ENCODE measurements around the gene RASGEF1B. TPM values are rescaled to one million over a fixed set of nuclear protein-coding genes. Genes with fewer than 3 reads are reported as not detected.
A peak's percentile ranks its signal among the peaks of the same experiment; 100 is the strongest.

The RASGEF1B gene
- total RNA-seq, 2 experiments from 2014 or later, result 5.7 to 12.6 TPM

DNA sequence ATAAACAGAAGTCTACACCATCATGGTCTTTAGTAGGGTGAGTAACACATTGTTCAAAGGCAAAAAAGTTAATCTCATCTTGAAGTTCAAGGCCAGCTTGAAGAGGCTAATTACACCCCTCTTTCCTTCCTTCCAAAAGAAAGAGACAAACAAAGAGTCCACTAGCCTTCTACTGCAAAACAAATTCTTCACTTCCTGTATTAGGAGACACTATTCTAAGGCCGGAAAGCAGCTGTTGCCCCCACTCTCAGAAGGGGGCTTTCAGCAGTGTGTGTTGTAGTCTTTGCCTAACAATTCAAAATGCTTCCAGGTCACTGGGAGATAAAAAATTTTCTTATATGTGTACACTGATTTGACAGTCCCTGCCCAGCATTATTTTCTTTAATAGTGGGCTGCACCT lies 25.1 kb downstream of the RASGEF1B start:
- H3K9me3 ChIP-seq (ENCODE audit: low read length), result peaks cover 10% of the 10 kb centered on the region
- H3K36me3 ChIP-seq (ENCODE audit: insufficient read depth, low read length), result peaks cover 73% of the 10 kb centered on the region
- H4K20me1 ChIP-seq (ENCODE audit: insufficient read depth, low read length), result no peaks in the 10 kb centered on the region
- ChIA-PET POLR2A (no interaction called here), CTCF (ENCODE audit: unreplicated experiment) (no interaction called here)
- no peak overlapping the region for H3K4me3 ChIP-seq (ENCODE audit: low read depth, low read length, poor library complexity, severe bottlenecking)
- no TSS peak for BruUV-seq (replicated peaks)
- peak overlapping the region; percentile 16; the same call in 1 of the 2 replicates for H3K4me2 ChIP-seq (ENCODE audit: low read length)
- intact Hi-C loops (cut with micrococcal nuclease; ENCODE audit: unreplicated experiment), result no loop called here
- peak overlapping the region; percentile 1; the same call in 1 of the 2 replicates for H2AFZ ChIP-seq (ENCODE audit: low read length)
- no peaks in the 10 kb centered on the region for H3K9me2 ChIP-seq (ENCODE audit: insufficient read depth, low read length)
- H3K4me1 ChIP-seq (ENCODE audit: insufficient read depth, low read length, poor library complexity, severe bottlenecking), result peaks cover 12% of the 10 kb centered on the region
- DNase-seq (ENCODE audit: low spot score), result peak; percentile 47
- H3K79me2 ChIP-seq (ENCODE audit: insufficient read depth, low read depth, low read length), result no peaks in the 10 kb centered on the region
- peak overlapping the region; percentile 39 for H3K27ac ChIP-seq (ENCODE audit: low read depth, low read length, poor library complexity, severe bottlenecking)
- TF ChIP-seq EZH2phosphoT487 (IDR thresholded peaks at IDR 0.05; ENCODE audit: borderline replicate concordance, low read depth, low read length), result no peak
- TF ChIP-seq, protein P1, sequence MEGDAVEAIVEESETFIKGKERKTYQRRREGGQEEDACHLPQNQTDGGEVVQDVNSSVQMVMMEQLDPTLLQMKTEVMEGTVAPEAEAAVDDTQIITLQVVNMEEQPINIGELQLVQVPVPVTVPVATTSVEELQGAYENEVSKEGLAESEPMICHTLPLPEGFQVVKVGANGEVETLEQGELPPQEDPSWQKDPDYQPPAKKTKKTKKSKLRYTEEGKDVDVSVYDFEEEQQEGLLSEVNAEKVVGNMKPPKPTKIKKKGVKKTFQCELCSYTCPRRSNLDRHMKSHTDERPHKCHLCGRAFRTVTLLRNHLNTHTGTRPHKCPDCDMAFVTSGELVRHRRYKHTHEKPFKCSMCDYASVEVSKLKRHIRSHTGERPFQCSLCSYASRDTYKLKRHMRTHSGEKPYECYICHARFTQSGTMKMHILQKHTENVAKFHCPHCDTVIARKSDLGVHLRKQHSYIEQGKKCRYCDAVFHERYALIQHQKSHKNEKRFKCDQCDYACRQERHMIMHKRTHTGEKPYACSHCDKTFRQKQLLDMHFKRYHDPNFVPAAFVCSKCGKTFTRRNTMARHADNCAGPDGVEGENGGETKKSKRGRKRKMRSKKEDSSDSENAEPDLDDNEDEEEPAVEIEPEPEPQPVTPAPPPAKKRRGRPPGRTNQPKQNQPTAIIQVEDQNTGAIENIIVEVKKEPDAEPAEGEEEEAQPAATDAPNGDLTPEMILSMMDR (conservative IDR thresholded peaks at IDR 0.05; ENCODE audit: low read length), result no peak

DNA sequence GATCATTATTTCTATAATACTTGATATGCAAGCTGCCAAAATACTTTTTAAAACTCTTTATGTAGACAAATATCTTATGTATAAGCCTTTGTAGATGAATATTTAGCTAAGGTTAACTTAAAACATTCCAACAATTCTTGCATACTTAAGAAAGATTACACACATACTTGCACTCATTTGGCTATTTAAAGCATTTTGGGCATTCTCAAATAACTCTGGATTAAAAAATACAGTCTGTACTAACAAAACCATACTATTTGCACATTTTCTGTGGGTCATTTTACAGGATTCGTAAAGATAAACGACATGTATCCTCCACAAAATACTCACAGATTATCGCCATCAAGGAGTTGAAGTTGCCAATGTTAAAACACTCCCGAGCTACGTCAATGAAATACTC lies 26.5 kb downstream of the RASGEF1B start:
- no TSS peak for BruUV-seq (replicated peaks)
- POLR2A ChIA-PET, result interaction anchor here (0.6 to 1.5 kb wide), 5 partner anchors 8 to 440 kb away, joined by 3 to 6 read pairs (median 3); no protein-coding TSS in a partner anchor
- no peaks in the 10 kb centered on the region for H3K9me2 ChIP-seq (ENCODE audit: insufficient read depth, low read length)
- H3K4me1 ChIP-seq (ENCODE audit: insufficient read depth, low read length, poor library complexity, severe bottlenecking), result peaks cover 12% of the 10 kb centered on the region
- TF ChIP-seq EZH2phosphoT487 (IDR thresholded peaks at IDR 0.05; ENCODE audit: borderline replicate concordance, low read depth, low read length), result no peak
- TF ChIP-seq, protein P1 (conservative IDR thresholded peaks at IDR 0.05; ENCODE audit: low read length), result no peak
- no peak overlapping the region for H3K4me3 ChIP-seq (ENCODE audit: low read depth, low read length, poor library complexity, severe bottlenecking)
- H4K20me1 ChIP-seq (ENCODE audit: insufficient read depth, low read length), result no peaks in the 10 kb centered on the region
- H2AFZ ChIP-seq (ENCODE audit: low read length), result no peak overlapping the region
- intact Hi-C loops (cut with micrococcal nuclease; ENCODE audit: unreplicated experiment), result no loop called here
- CTCF ChIA-PET (ENCODE audit: unreplicated experiment), result no interaction called here
- no peaks in the 10 kb centered on the region for H3K79me2 ChIP-seq (ENCODE audit: insufficient read depth, low read depth, low read length)
- no peak for DNase-seq (ENCODE audit: low spot score)
- H3K36me3 ChIP-seq (ENCODE audit: insufficient read depth, low read length), result peaks cover 76% of the 10 kb centered on the region
- no peak overlapping the region for H3K4me2 ChIP-seq (ENCODE audit: low read length)
- H3K27ac ChIP-seq (ENCODE audit: low read depth, low read length, poor library complexity, severe bottlenecking), result no peak overlapping the region
- peaks cover 10% of the 10 kb centered on the region for H3K9me3 ChIP-seq (ENCODE audit: low read length)

DNA sequence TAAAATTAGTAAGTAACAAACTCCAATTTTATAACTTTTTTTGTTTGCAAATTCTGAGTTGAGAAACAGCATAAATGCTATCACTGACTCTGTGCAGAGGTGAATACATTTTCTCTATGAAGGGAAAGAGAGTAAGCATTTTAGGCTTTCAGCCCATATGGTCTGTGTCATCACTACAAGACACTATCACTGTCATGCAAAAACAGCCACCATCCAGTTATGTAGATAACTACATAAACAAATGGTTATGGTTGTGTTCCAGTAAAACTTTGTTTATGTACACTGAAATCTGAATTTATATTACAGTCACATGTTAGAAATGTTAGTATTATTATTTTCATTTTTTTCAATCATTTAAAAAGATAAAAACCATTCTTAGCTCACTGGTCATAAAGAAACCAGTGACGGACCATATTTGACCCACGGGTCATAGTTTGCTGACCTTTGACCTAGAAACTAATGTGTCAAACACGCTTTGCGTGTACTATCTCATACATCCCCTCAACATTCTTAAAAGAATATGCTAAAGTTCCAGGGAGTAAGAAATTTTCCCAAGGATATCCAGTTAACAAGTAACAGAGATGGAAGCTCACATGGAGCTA lies 29.1 kb downstream of the RASGEF1B start:
- CTCF ChIA-PET (ENCODE audit: unreplicated experiment), result no interaction called here
- H3K27ac ChIP-seq (ENCODE audit: low read depth, low read length, poor library complexity, severe bottlenecking), result no peak overlapping the region
- H3K4me2 ChIP-seq (ENCODE audit: low read length), result no peak overlapping the region
- H4K20me1 ChIP-seq (ENCODE audit: insufficient read depth, low read length), result no peaks in the 10 kb centered on the region
- H3K36me3 ChIP-seq (ENCODE audit: insufficient read depth, low read length), result peaks cover 83% of the 10 kb centered on the region
- no peak overlapping the region for H3K4me3 ChIP-seq (ENCODE audit: low read depth, low read length, poor library complexity, severe bottlenecking)
- POLR2A ChIA-PET, result interaction anchor here (0.8 to 1.9 kb wide), 2 partner anchors 10 to 380 kb away, joined by 5 to 6 read pairs; no protein-coding TSS in a partner anchor
- H3K79me2 ChIP-seq (ENCODE audit: insufficient read depth, low read depth, low read length), result no peaks in the 10 kb centered on the region
- H3K4me1 ChIP-seq (ENCODE audit: insufficient read depth, low read length, poor library complexity, severe bottlenecking), result peaks cover 12% of the 10 kb centered on the region
- TF ChIP-seq, protein P1 (conservative IDR thresholded peaks at IDR 0.05; ENCODE audit: low read length), result no peak
- TF ChIP-seq EZH2phosphoT487 (IDR thresholded peaks at IDR 0.05; ENCODE audit: borderline replicate concordance, low read depth, low read length), result no peak
- BruUV-seq (replicated peaks), result no TSS peak
- H2AFZ ChIP-seq (ENCODE audit: low read length), result no peak overlapping the region
- no peak for DNase-seq (ENCODE audit: low spot score)
- no peaks in the 10 kb centered on the region for H3K9me2 ChIP-seq (ENCODE audit: insufficient read depth, low read length)
- H3K9me3 ChIP-seq (ENCODE audit: low read length), result peaks cover 10% of the 10 kb centered on the region
- intact Hi-C loops (cut with micrococcal nuclease; ENCODE audit: unreplicated experiment), result no loop called here

All from OCI-LY7 (cell line).